Sigmoid colon (tissue), 4 donors: ENCODE data around the gene C6orf141.

Experiments
- POLR2A ChIP-seq, 2 donors: fragments of 450-650 bp; IDR thresholded peaks; one replicate each; pipeline ENCODE4 v1.6.1; 2016; ENCODE audit warnings: antibody characterized with exemption in 2 of 2, mild to moderate bottlenecking in 2 of 2, moderate library complexity in 2 of 2
- POLR2AphosphoS5 ChIP-seq, 4 donors: sonication (generic); formaldehyde crosslinking; IDR thresholded peaks; one replicate each; pipeline ENCODE4 v1.6.1; 2017; ENCODE audit warnings: antibody characterized with exemption in 4 of 4

GRCh38 chr6:49541210-49541724, 9.2 kb upstream of the C6orf141 start:
- TF ChIP-seq POLR2A (IDR thresholded peaks at IDR 0.05) (no peak), POLR2AphosphoS5 (IDR thresholded peaks at IDR 0.05) (no peak)
